ENCODE measurements around the gene INVS.

GRCh38 chr9:100296407-100296806, 197.4 kb downstream of the INVS start:
- no peak for TF ChIP-seq POLR2A (IDR thresholded peaks at IDR 0.05)
- no peak for TF ChIP-seq CTCF (IDR thresholded peaks at IDR 0.05)
